ENCODE data around the gene BIRC5. TPM values are rescaled to one million over a fixed set of nuclear protein-coding genes. Genes with fewer than 3 reads are reported as not detected.

Gene BIRC5
- total RNA-seq, 1 donor from 2014 or later: 1.1 TPM

DNA sequence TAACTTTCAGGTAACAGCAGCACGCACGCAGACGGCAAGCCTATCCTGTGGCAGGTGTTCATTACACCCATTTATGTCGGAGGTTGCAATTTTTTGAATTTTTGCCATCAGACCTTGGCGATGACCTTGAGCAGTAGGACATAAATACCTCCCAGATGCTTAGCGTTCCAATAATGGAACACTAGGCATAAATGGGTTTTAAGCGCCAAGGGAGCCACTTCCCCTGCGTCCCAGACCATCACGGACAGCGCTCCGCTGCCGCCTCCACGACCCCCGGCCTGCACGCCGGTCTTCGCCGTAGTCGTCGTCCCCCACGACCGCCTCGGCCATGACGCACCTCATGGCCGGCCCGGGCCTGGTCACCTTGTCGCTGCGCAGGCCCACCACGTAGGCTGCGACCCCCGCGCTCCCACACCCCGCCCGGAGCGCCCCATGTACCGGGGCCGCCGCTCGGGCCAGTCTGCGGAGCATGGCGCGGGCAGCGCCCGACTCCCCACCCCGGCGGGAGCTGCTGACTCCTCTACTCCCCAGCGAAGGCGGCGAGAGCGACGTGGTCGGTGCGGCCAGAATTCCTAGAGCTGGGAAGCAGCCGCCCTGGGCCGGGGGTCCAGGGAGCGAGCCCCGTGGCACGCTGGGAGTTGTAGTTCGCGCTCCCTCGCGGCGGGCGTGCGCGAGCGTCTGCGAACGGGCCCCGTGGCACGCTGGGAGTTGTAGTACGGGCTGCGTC lies 40.1 kb downstream of the BIRC5 start:
- H3K27me3 ChIP-seq: no peaks in the 10 kb centered on the region
- peaks cover 39% of the 10 kb centered on the region for H3K4me1 ChIP-seq
- ATAC-seq (peak; percentile 85), DNase-seq (peak; percentile 94)
- peak overlapping the region; percentile 95 for H3K4me3 ChIP-seq
- intact Hi-C loops (cut with DNase I): no loop called here
- TF ChIP-seq, protein P1, sequence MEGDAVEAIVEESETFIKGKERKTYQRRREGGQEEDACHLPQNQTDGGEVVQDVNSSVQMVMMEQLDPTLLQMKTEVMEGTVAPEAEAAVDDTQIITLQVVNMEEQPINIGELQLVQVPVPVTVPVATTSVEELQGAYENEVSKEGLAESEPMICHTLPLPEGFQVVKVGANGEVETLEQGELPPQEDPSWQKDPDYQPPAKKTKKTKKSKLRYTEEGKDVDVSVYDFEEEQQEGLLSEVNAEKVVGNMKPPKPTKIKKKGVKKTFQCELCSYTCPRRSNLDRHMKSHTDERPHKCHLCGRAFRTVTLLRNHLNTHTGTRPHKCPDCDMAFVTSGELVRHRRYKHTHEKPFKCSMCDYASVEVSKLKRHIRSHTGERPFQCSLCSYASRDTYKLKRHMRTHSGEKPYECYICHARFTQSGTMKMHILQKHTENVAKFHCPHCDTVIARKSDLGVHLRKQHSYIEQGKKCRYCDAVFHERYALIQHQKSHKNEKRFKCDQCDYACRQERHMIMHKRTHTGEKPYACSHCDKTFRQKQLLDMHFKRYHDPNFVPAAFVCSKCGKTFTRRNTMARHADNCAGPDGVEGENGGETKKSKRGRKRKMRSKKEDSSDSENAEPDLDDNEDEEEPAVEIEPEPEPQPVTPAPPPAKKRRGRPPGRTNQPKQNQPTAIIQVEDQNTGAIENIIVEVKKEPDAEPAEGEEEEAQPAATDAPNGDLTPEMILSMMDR (IDR thresholded peaks at IDR 0.05): no peak
- no peaks in the 10 kb centered on the region for H3K36me3 ChIP-seq
- H3K9me3 ChIP-seq: no peaks in the 10 kb centered on the region
- peak overlapping the region; percentile 94 for H3K27ac ChIP-seq

DNA sequence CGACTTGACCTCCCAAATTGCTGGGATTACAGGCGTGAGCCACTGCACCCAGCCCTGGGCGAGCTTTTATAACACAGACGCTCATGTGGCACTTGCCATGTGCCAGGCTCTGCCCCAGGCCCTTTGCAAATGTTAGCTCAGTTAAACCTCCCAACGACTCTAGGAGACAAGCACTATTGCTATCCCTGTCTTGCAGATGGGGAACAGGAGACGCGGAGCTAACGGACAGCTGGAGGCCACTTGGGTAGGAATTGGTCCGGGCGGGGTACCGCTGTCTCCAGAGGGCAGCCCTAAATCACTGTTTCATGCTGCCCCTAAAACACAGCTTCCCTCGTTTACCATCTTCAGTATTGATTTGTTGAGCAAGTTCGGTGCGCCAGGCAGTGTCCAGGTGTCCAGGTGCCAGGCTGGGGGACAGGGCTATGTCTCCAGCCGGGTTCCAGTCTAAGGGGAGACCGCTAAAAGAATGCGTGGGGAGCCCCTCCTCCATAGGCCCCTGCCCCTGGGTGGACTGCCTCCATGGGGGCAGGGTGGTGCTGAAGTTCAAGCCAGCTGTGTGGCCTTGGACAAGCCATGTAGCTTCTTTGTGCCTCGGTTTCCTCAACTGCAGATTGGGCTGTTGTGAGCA lies 41.1 kb downstream of the BIRC5 start:
- H3K36me3 ChIP-seq: no peaks in the 10 kb centered on the region
- peaks cover 41% of the 10 kb centered on the region for H3K4me1 ChIP-seq
- no peaks in the 10 kb centered on the region for H3K27me3 ChIP-seq
- DNase-seq (peak; percentile 60), ATAC-seq (no peak)
- no peaks in the 10 kb centered on the region for H3K9me3 ChIP-seq
- no peak overlapping the region for H3K27ac ChIP-seq
- intact Hi-C loops (cut with DNase I): no loop called here
- TF ChIP-seq, protein P1 (IDR thresholded peaks at IDR 0.05): no peak
- H3K4me3 ChIP-seq: no peak overlapping the region

DNA sequence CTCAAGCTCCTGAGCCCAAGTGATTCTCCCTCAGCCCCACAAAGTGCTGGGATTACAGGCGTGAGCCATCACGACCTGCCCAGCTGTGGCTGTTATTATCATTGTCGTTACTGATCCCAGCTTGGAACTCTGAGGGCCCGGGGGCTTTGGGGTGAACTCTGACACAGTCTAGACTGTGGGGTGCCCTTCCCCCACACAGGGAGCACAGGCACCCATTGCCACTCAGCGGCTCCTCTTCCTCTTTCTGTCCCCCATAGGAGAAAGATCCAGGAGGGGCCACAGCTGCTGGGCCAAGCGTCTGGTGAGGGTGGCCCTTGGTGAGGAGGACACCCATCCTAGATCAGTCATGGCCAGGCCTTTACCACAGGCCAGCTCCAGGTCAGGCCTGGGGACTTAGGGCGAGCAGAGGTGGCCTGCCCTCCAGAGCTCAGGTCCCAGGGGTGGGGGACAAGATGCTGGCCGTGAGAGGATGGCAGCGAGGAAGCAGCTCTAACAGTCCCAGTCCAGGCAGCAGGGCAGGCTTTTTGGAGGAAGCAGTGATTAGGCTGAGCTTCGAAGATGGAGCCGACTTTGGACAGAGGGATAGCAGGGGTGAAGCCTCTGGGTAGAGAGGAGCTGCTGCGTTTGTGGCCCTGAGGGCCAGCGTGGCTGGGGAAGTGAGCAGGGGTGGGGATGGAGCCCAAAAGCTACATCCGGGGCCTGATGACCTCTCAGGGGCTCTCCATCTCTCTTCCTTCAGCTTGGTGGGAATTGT lies 42.1 kb downstream of the BIRC5 start:
- intact Hi-C loops (cut with DNase I): no loop called here
- ATAC-seq (no peak), DNase-seq (peak; percentile 63)
- H3K4me3 ChIP-seq: no peak overlapping the region
- H3K9me3 ChIP-seq: no peaks in the 10 kb centered on the region
- no peaks in the 10 kb centered on the region for H3K27me3 ChIP-seq
- TF ChIP-seq, protein P1 (IDR thresholded peaks at IDR 0.05): no peak
- H3K36me3 ChIP-seq: no peaks in the 10 kb centered on the region
- peak overlapping the region; percentile 36 for H3K27ac ChIP-seq
- H3K4me1 ChIP-seq: peaks cover 34% of the 10 kb centered on the region

DNA sequence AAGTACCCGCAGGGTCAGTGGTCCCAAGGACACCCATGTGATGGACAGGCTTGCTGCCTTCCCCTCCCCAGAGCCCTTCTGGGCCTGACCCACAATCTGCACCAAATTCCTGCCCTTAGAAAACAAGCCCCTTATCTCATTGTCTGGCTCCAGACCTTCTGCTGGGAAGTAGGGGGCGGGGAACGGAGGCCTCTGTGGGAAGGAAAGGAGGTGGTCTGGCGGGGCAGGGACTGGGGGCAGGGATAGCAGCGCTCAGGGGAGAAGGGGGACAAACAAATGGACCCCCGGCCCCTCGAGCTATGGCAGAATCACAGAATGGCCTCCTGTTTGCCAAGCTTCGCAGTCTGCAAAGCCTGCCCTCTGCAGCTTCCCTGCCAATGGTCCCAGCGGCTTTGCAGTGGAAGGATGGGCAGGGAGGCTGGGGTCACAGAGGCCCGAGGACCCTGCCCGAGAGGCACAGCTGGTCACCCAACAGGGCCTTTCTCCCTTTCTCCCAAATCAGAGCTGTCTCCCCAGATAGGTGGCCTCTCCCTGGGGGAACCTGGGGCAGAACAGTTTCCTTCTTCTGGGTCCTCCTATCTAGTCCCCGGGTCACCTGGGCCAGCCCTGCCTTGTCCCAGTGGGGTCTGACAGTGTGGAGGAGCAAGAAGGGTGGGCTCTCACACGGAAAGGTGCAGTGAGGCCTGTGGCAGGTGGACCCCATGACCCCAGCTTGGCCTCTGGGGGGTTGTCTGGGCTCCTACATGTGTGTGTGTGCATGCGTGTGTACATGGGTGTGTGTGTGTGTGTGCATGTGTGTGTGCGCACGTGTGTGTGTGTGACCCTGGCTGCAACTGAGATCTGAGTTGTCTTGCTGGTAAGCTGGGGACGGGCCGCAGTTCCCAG lies 42.9 kb downstream of the BIRC5 start:
- DNase-seq (peak; percentile 61), ATAC-seq (no peak)
- Histone ChIP-seq H3K4me3 (no peak overlapping the region), H3K27ac (peak overlapping the region; percentile 84), H3K4me1 (peaks cover 28% of the 10 kb centered on the region), H3K27me3 (no peaks in the 10 kb centered on the region), H3K36me3 (no peaks in the 10 kb centered on the region), H3K9me3 (no peaks in the 10 kb centered on the region)
- intact Hi-C loops (cut with DNase I): no loop called here
- TF ChIP-seq, protein P1 (IDR thresholded peaks at IDR 0.05): no peak

DNA sequence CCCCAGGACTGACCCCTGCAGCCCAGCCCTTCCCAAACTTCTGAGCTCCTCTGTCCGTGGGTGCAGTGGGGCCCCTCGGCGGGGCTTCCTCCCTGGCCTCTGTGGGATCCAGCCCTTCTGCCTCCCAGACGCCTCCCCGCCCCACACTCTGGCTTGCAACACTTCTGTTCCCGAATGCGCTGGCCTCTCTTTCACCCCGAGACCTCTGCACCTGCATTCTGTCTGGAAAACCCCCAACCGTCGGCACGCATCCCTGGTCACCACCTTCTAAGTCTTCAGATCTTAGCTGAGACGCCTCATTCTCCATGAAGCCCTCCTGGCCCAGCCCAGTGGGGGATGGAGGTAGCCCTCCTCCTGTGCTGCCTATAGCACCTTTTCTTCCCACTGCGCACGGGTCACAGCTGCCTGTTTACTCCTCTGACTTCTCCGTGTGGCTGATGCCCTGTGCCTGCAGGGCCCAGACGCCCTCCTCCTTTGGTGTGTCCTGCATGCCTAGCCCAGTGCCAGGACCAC lies 43.8 kb downstream of the BIRC5 start:
- ATAC-seq (peak; percentile 1), DNase-seq (peak; percentile 71)
- peaks cover 34% of the 10 kb centered on the region for H3K4me1 ChIP-seq
- no peaks in the 10 kb centered on the region for H3K9me3 ChIP-seq
- TF ChIP-seq, protein P1 (IDR thresholded peaks at IDR 0.05): no peak
- H3K27me3 ChIP-seq: no peaks in the 10 kb centered on the region
- H3K36me3 ChIP-seq: no peaks in the 10 kb centered on the region
- peak overlapping the region; percentile 84 for H3K27ac ChIP-seq
- intact Hi-C loops (cut with DNase I): no loop called here
- H3K4me3 ChIP-seq: no peak overlapping the region

All from upper lobe of right lung (tissue), 1 donor.